ENCODE results near the gene CLPSL2. TPM values are rescaled to one million over a fixed set of nuclear protein-coding genes. Genes with fewer than 3 reads are reported as not detected.

CLPSL2 gene
- total RNA-seq, 4 donors from 2014 or later, result not detected

- Histone ChIP-seq H3K9me3 (peaks cover 0 to 17% (median 0%) of the 10 kb centered on the region in 3 donors), H3K4me1 (no peaks in the 10 kb centered on the region), H3K27me3 (peaks cover 22% of the 10 kb centered on the region), H3K36me3 (no peaks in the 10 kb centered on the region), H3K4me3 (no peak overlapping the region), H3K27ac (no peak overlapping the region)
- no peak for ATAC-seq
- TF ChIP-seq POLR2A (IDR thresholded peaks at IDR 0.05), result no peak
- no peak for TF ChIP-seq POLR2AphosphoS5 (IDR thresholded peaks at IDR 0.05)
- TF ChIP-seq CTCF (IDR thresholded peaks at IDR 0.05), result no peak
- no peak for TF ChIP-seq EP300 (IDR thresholded peaks at IDR 0.05)
Observed at GRCh38 chr6:35817515-35817914, 41.1 kb downstream of the CLPSL2 start.

- WGBS, 2 donors (ENCODE audit: low coverage in 1 of 2), result 83 to 89% methylated on average over 2 of the region's 2 CpGs
- TF ChIP-seq POLR2AphosphoS5 (IDR thresholded peaks at IDR 0.05) (no peak), EP300 (IDR thresholded peaks at IDR 0.05) (no peak), CTCF (IDR thresholded peaks at IDR 0.05) (no peak), POLR2A (IDR thresholded peaks at IDR 0.05) (no peak)
- peaks cover 12% of the 10 kb centered on the region for H3K27me3 ChIP-seq
Observed at GRCh38 chr6:35823601-35824000, 47.2 kb downstream of the CLPSL2 start.

GRCh38 chr6:35824552-35825192 lies 48.3 kb downstream of the CLPSL2 start:
- peaks cover 12% of the 10 kb centered on the region for H3K27me3 ChIP-seq
- ATAC-seq, result no peak
- no peak overlapping the region for H3K27ac ChIP-seq
- H3K9me3 ChIP-seq, result no peaks in the 10 kb centered on the region
- no peaks in the 10 kb centered on the region for H3K36me3 ChIP-seq
- H3K4me3 ChIP-seq, result no peak overlapping the region
- WGBS, 2 donors (ENCODE audit: low coverage in 1 of 2), result 73 to 74% methylated on average over 4 to 5 of the region's 5 CpGs
- no peaks in the 10 kb centered on the region for H3K4me1 ChIP-seq
- no peak for TF ChIP-seq CTCF (IDR thresholded peaks at IDR 0.05)
- TF ChIP-seq EP300 (IDR thresholded peaks at IDR 0.05), result no peak
- no peak for TF ChIP-seq POLR2A (IDR thresholded peaks at IDR 0.05)

More at GRCh38 chr6:35823601-35824000, 47.2 kb downstream of the CLPSL2 start:
- no peak overlapping the region for H3K27ac ChIP-seq
- no peak for ATAC-seq
- no peaks in the 10 kb centered on the region for H3K9me3 ChIP-seq
- H3K4me1 ChIP-seq, result no peaks in the 10 kb centered on the region
- H3K4me3 ChIP-seq, result no peak overlapping the region
- H3K36me3 ChIP-seq, result no peaks in the 10 kb centered on the region

Other genes starting within 250 kb of the CLPSL2 start
- gene FKBP5, start 87.7 kb upstream of the CLPSL2 start, total RNA-seq, result 100 to 1,000 TPM; 453 to 676 (median 478) TPM
- 1 to 10 TPM in 1 of 4 donors, under 1 TPM in 1, not detected in 2; 0.54 to 1.5 TPM for gene ARMC12, start 39.6 kb upstream of the CLPSL2 start, total RNA-seq
- not detected for gene CLPSL1, start 4.4 kb downstream of the CLPSL2 start, total RNA-seq
- gene CLPS, start 20.7 kb downstream of the CLPSL2 start, total RNA-seq, result not detected
- gene LHFPL5, start 28.8 kb downstream of the CLPSL2 start, total RNA-seq, result not detected
- 10 to 100 TPM; 32.2 to 45.0 (median 37.4) TPM for gene SRPK1, start 144.5 kb downstream of the CLPSL2 start, total RNA-seq
- not detected for gene SLC26A8, start 248.0 kb downstream of the CLPSL2 start, total RNA-seq